Skeletal muscle tissue (tissue), 4 donors: ENCODE measurements around the gene ZKSCAN5. TPM values are rescaled to one million over a fixed set of nuclear protein-coding genes. Genes with fewer than 3 reads are reported as not detected.
"Not testable (repeated sequence)": the region's sequence is repeated elsewhere in the genome, so short reads cannot be mapped to it uniquely, and the experiment has no call there.

ENCODE experiments used
- H3K27ac ChIP-seq: one replicate; pipeline ENCODE4 v1.7.0; 2013; ENCODE audit warnings: mild to moderate bottlenecking, low read depth, low read length, inconsistent platforms
- H3K27me3 ChIP-seq, 3 donors: one replicate each; pipeline ENCODE4 v1.7.0; 2013; ENCODE audit warnings: low read length in 3 of 3; ENCODE audit not compliant: control insufficient read depth in 3 of 3, insufficient read depth in 3 of 3
- H3K36me3 ChIP-seq, 3 donors: one replicate each; pipeline ENCODE4 v1.7.0; 2013; ENCODE audit warnings: low read length in 3 of 3; ENCODE audit not compliant: control insufficient read depth in 3 of 3, insufficient read depth in 3 of 3
- H3K4me1 ChIP-seq, 3 donors: one replicate each; pipeline ENCODE4 v1.7.0; 2013; ENCODE audit warnings: low read length in 3 of 3, mild to moderate bottlenecking in 3 of 3; ENCODE audit not compliant: control insufficient read depth in 3 of 3, insufficient read depth in 3 of 3
- H3K4me3 ChIP-seq, 3 donors: one replicate each; pipeline ENCODE4 v1.7.0; 2013; ENCODE audit warnings: low read length in 3 of 3
- H3K9ac ChIP-seq, 3 donors: one replicate each; pipeline ENCODE4 v1.7.0; 2013; ENCODE audit warnings: low read length in 3 of 3, mild to moderate bottlenecking in 3 of 3, moderate library complexity in 2 of 3, low read depth in 1 of 3
- H3K9me3 ChIP-seq, 3 donors: one replicate each; pipeline ENCODE4 v1.7.0; 2013; ENCODE audit warnings: low read length in 3 of 3; ENCODE audit not compliant: control insufficient read depth in 3 of 3
- total RNA-seq: library from RNA; depleted of rRNA; stranded (reverse); fragments of >200 nt; gene quantifications from one replicate; pipeline ENCODE4 v1.2.3, GENCODE V29; 2014
- donor health status: Osteomylitis.

The ZKSCAN5 gene
- total RNA-seq, 1 donor from 2014 or later: 8.9 TPM

- peaks cover 7 to 26% (median 14%) of the 10 kb centered on the region in 3 donors for H3K36me3 ChIP-seq
- no peak overlapping the region for H3K9ac ChIP-seq
- H3K27ac ChIP-seq: no peak overlapping the region
- H3K4me1 ChIP-seq: peaks cover 14 to 21% (median 18%) of the 10 kb centered on the region in 3 donors
- H3K4me3 ChIP-seq: no peak overlapping the region
- no peaks in the 10 kb centered on the region for H3K27me3 ChIP-seq
- H3K9me3 ChIP-seq: no peaks in the 10 kb centered on the region
Measured at GRCh38 chr7:99576251-99576650, 71.8 kb downstream of the ZKSCAN5 start.

- H3K27me3 ChIP-seq: peaks cover 0 to 1% (median 0%) of the 10 kb centered on the region in 3 donors
- peak overlapping the region; percentile 71 to 86 (median 82) for H3K4me3 ChIP-seq
- H3K36me3 ChIP-seq: peaks cover 0 to 3% (median 0%) of the 10 kb centered on the region in 3 donors
- H3K9ac ChIP-seq: peak overlapping the region; percentile 68 to 84 (median 75)
- H3K4me1 ChIP-seq: peaks cover 14 to 21% (median 18%) of the 10 kb centered on the region in 3 donors
- H3K27ac ChIP-seq: no peak overlapping the region
- no peaks in the 10 kb centered on the region for H3K9me3 ChIP-seq
Measured at GRCh38 chr7:99579281-99579955, 75.0 kb downstream of the ZKSCAN5 start.

GRCh38 chr7:99579956-99580777 is 75.7 kb downstream of the ZKSCAN5 start:
- peak overlapping the region; percentile 68 to 84 (median 75) for H3K9ac ChIP-seq
- H3K27ac ChIP-seq: no peak overlapping the region
- H3K4me1 ChIP-seq: peaks cover 14 to 21% (median 18%) of the 10 kb centered on the region in 3 donors
- H3K4me3 ChIP-seq: peak overlapping the region; percentile 71 to 86 (median 82)
- H3K36me3 ChIP-seq: no peaks in the 10 kb centered on the region
- H3K9me3 ChIP-seq: no peaks in the 10 kb centered on the region
- H3K27me3 ChIP-seq: peaks cover 0 to 3% (median 0%) of the 10 kb centered on the region in 3 donors

- not testable (repeated sequence) for H3K27me3 ChIP-seq, H3K9me3 ChIP-seq, H3K27ac ChIP-seq, H3K36me3 ChIP-seq
- H3K4me3 ChIP-seq: peak overlapping the region; percentile 71 to 86 (median 82)
- H3K4me1 ChIP-seq: peaks cover 14 to 21% (median 18%) of the 10 kb centered on the region in 3 donors
- peak overlapping the region; percentile 68 to 84 (median 75) for H3K9ac ChIP-seq
Measured at GRCh38 chr7:99580778-99581332, 76.4 kb downstream of the ZKSCAN5 start.

Other genes with a start within 250 kb of the ZKSCAN5 start
- not detected for gene MYH16, start 231.8 kb upstream of the ZKSCAN5 start, total RNA-seq
- 53.2 TPM for gene ARPC1A, start 178.8 kb upstream of the ZKSCAN5 start, total RNA-seq
- 44.9 TPM for gene ARPC1B, start 129.9 kb upstream of the ZKSCAN5 start, total RNA-seq
- 10.4 TPM for gene PDAP1, start 96.1 kb upstream of the ZKSCAN5 start, total RNA-seq
- gene BUD31, start 95.7 kb upstream of the ZKSCAN5 start, total RNA-seq: 44.4 TPM
- 5.7 TPM for gene PTCD1, start 65.9 kb upstream of the ZKSCAN5 start, total RNA-seq
- gene CPSF4, start 65.7 kb upstream of the ZKSCAN5 start, total RNA-seq: 29.2 TPM
- 667 TPM for gene ATP5MF, start 38.5 kb upstream of the ZKSCAN5 start, total RNA-seq
- 13.6 TPM for gene ZNF789, start 31.8 kb upstream of the ZKSCAN5 start, total RNA-seq
- gene ZNF394, start 4.4 kb upstream of the ZKSCAN5 start, total RNA-seq: 39.7 TPM
- gene FAM200A, start 47.5 kb downstream of the ZKSCAN5 start, total RNA-seq: 6.8 TPM
- gene ZNF655, start 54.0 kb downstream of the ZKSCAN5 start, total RNA-seq: 31.3 TPM
- 0.52 TPM for gene TMEM225B, start 93.6 kb downstream of the ZKSCAN5 start, total RNA-seq
- gene ZSCAN25, start 112.3 kb downstream of the ZKSCAN5 start, total RNA-seq: 11.0 TPM
- 1.0 TPM for gene CYP3A5, start 175.3 kb downstream of the ZKSCAN5 start, total RNA-seq
- 0.52 TPM for gene CYP3A7, start 230.5 kb downstream of the ZKSCAN5 start, total RNA-seq